22Rv1 (cell line): Measurements from ENCODE around the gene PLXNA4.

Experiments
- H3K27ac ChIP-seq: fragments of 450-650 bp; 2 replicates; pipeline ENCODE4 v1.5.1; 2017
- CTCF ChIP-seq: fragments of 450-650 bp; IDR thresholded peaks from 2 replicates; pipeline ENCODE4 v1.5.1; 2017; ENCODE audit warnings: mild to moderate bottlenecking
- ZFX ChIP-seq: fragments of 450-650 bp; IDR thresholded peaks from 2 replicates; pipeline ENCODE4 v1.6.1; 2017; ENCODE audit warnings: antibody characterized with exemption, borderline replicate concordance

PLXNA4 gene

GRCh38 chr7:132148876-132149275, 427.4 kb downstream of the PLXNA4 start:
- TF ChIP-seq CTCF, result no peak
- no peak for TF ChIP-seq ZFX
- H3K27ac ChIP-seq, result no peak overlapping the region

GRCh38 chr7:132145466-132145865, 430.8 kb downstream of the PLXNA4 start:
- TF ChIP-seq CTCF, result no peak
- TF ChIP-seq ZFX, result no peak
- no peak overlapping the region for H3K27ac ChIP-seq

- TF ChIP-seq ZFX (no peak), CTCF (no peak)
- no peak overlapping the region for H3K27ac ChIP-seq
Observed at GRCh38 chr7:132145063-132145462, 431.2 kb downstream of the PLXNA4 start.

GRCh38 chr7:132142006-132142405, 434.3 kb downstream of the PLXNA4 start:
- no peak overlapping the region for H3K27ac ChIP-seq
- TF ChIP-seq CTCF (no peak), ZFX (no peak)

- TF ChIP-seq CTCF, result no peak
- no peak for TF ChIP-seq ZFX
- no peak overlapping the region for H3K27ac ChIP-seq
Observed at GRCh38 chr7:132141109-132141508, 435.2 kb downstream of the PLXNA4 start.

GRCh38 chr7:132140341-132140740, 435.9 kb downstream of the PLXNA4 start:
- no peak for TF ChIP-seq ZFX
- TF ChIP-seq CTCF, result no peak
- H3K27ac ChIP-seq, result no peak overlapping the region

- no peak for TF ChIP-seq CTCF
- no peak for TF ChIP-seq ZFX
- H3K27ac ChIP-seq, result no peak overlapping the region
Observed at GRCh38 chr7:132138817-132139216, 437.5 kb downstream of the PLXNA4 start.

GRCh38 chr7:132137681-132138080, 438.6 kb downstream of the PLXNA4 start:
- TF ChIP-seq ZFX, result no peak
- no peak for TF ChIP-seq CTCF
- H3K27ac ChIP-seq, result no peak overlapping the region
